ENCODE measurements around the gene S100A7. TPM values are rescaled to one million over a fixed set of nuclear protein-coding genes. Genes with fewer than 3 reads are reported as not detected.

Gene S100A7
- total and polyA plus RNA-seq, 2 of the 8 experiments (the other 6 are each of a cell fraction or from before 2014, with no cell fraction given), result not detected

GRCh38 chr1:153487707-153488106 is 27.3 kb upstream of the S100A7 start:
- POLR2A ChIA-PET (ENCODE audit: partially characterized antibody), result interaction anchor here (0.7 to 1.2 kb wide), 2 partner anchors 19 to 67 kb away, joined by 3 read pairs; no protein-coding TSS in a partner anchor
- H3K18ac ChIP-seq (ENCODE audit: extremely low read depth, low read length), result no peak overlapping the region
- TF ChIP-seq TAF7 (optimal IDR thresholded peaks at IDR 0.05; ENCODE audit: borderline replicate concordance, low read depth, low read length) (no peak), SP1 (IDR thresholded peaks at IDR 0.05; ENCODE audit: low read depth, low read length) (no peak), RXRA (IDR thresholded peaks at IDR 0.05; ENCODE audit: insufficient read depth, low read depth, low read length) (no peak), GTF2F1 (IDR thresholded peaks at IDR 0.05; ENCODE audit: borderline replicate concordance, low read depth, low read length) (no peak), CHD1 (IDR thresholded peaks at IDR 0.05; ENCODE audit: low read depth, low read length) (no peak), CTCF (IDR thresholded peaks at IDR 0.05; ENCODE audit: control extremely low read depth in 1 of 3, insufficient read depth in 1 of 3, low read depth in 1 of 3, low read length in 3 of 3) (no peak), SIRT6 (IDR thresholded peaks at IDR 0.05; ENCODE audit: low read length) (no peak), HDAC2 (IDR thresholded peaks at IDR 0.05; ENCODE audit: borderline replicate concordance in 1 of 2, low read depth in 2 of 2, low read length in 2 of 2) (no peak), KDM1A (IDR thresholded peaks at IDR 0.05; ENCODE audit: borderline replicate concordance, low read length) (no peak), POU5F1 (IDR thresholded peaks at IDR 0.05; ENCODE audit: low read depth, low read length) (no peak), KDM5A (IDR thresholded peaks at IDR 0.05; ENCODE audit: low read length) (no peak), BCL11A (IDR thresholded peaks at IDR 0.05; ENCODE audit: low read depth in 2 of 2, low read length in 2 of 2) (no peak)

More at GRCh38 chr1:153487707-153488106, 27.3 kb upstream of the S100A7 start:
- Histone ChIP-seq H2AK5ac (ENCODE audit: low read depth, low read length) (no peak overlapping the region), H2BK12ac (ENCODE audit: low read depth, low read length) (no peak overlapping the region), H3K79me1 (ENCODE audit: low read depth, low read length) (no peaks in the 10 kb centered on the region), H3K79me2 (ENCODE audit: control insufficient read depth in 1 of 2, insufficient read depth in 2 of 2, low read length in 2 of 2) (no peaks in the 10 kb centered on the region), H3K4me2 (ENCODE audit: insufficient read depth in 1 of 2, low read depth in 2 of 2, low read length in 2 of 2) (no peak overlapping the region), H2BK20ac (ENCODE audit: low read length) (no peak overlapping the region), H3K4me1 (replicated peaks in 1 of 4; ENCODE audit: control insufficient read depth in 3 of 4, insufficient read depth in 4 of 4, low read length in 3 of 4) (peaks cover 0 to 9% (median 0%) of the 10 kb centered on the region in 4 experiments; a peak in 5 of 7 replicates), H4K8ac (ENCODE audit: extremely low read depth, insufficient read depth, low read length) (no peak overlapping the region), H2BK15ac (ENCODE audit: low read length) (no peak overlapping the region), H2BK120ac (replicated peaks; ENCODE audit: low read depth, low read length) (no peak overlapping the region), H3K23ac (ENCODE audit: insufficient read length) (no peak overlapping the region), H3K36me3 (ENCODE audit: control insufficient read depth in 2 of 4, insufficient read depth in 4 of 4, low read length in 3 of 4) (no peaks in the 10 kb centered on the region), H3K9me3 (ENCODE audit: insufficient read depth in 2 of 2, low read depth in 1 of 2, low read length in 1 of 2) (no peaks in the 10 kb centered on the region; a peak in 1 of 4 replicates), H3K4me3 (ENCODE audit: extremely low read depth in 1 of 4, insufficient read depth in 2 of 4, low read depth in 3 of 4, low read length in 4 of 4) (no peak overlapping the region), H3K56ac (replicated peaks; ENCODE audit: insufficient read length, low read depth, low read length) (no peak overlapping the region), H4K91ac (replicated peaks; ENCODE audit: insufficient read length, low read length) (no peak overlapping the region), H4K20me1 (replicated peaks in 1 of 2; ENCODE audit: control insufficient read depth in 1 of 2, insufficient read depth in 2 of 2, low read length in 2 of 2) (no peaks in the 10 kb centered on the region), H3K23me2 (ENCODE audit: low read depth, low read length) (no peaks in the 10 kb centered on the region), H2AFZ (ENCODE audit: low read length) (no peak overlapping the region), H2BK5ac (ENCODE audit: low read depth, low read length) (no peak overlapping the region), H4K5ac (ENCODE audit: insufficient read length, low read depth, low read length) (no peak overlapping the region), H3K27ac (ENCODE audit: low read depth, low read length) (no peak overlapping the region), H3K9ac (replicated peaks in 1 of 4; ENCODE audit: extremely low read depth in 1 of 4, low read depth in 3 of 4, low read length in 3 of 4) (no peak overlapping the region), H3K14ac (ENCODE audit: insufficient read length) (no peak overlapping the region), H3K27me3 (replicated peaks in 1 of 4; ENCODE audit: control insufficient read depth in 3 of 4, extremely low read depth in 1 of 4, insufficient read depth in 3 of 4, low read length in 3 of 4) (no peaks in the 10 kb centered on the region; a peak in 1 of 7 replicates), H3K4ac (replicated peaks; ENCODE audit: insufficient read length, low read depth, low read length) (no peak overlapping the region)
- FAIRE-seq, result no peak
- CTCF ChIA-PET (ENCODE audit: partially characterized antibody), result interaction anchor here (0.8 to 21.4 kb wide), 5 partner anchors 23 to 136 kb away, joined by 3 to 360 read pairs (median 4); partner anchors contain the start of gene PGLYRP4
- DNase-seq (ENCODE audit: low read depth in 1 of 2, low spot score in 2 of 2), result no peak
- 86% methylated on average over 2 of the region's 2 CpGs; no CpG with 5 or more reads in 1 of the 2 experiments for WGBS, 2 experiments (ENCODE audit: extremely low coverage in 1 of 2, insufficient coverage in 1 of 2, insufficient read length in 1 of 2, insufficient replicate concordance in 2 of 2, low coverage in 1 of 2, low lambda C conversion rate in 2 of 2, missing lambda C conversion rate in 1 of 2)

All from H1 (cell line).